GM18909 (cell line): Measurements from ENCODE around the gene CAV3.
"Not testable (repeated sequence)": the region's sequence is repeated elsewhere in the genome, so short reads cannot be mapped to it uniquely, and the experiment has no call there.

Experiments used
- ATAC-seq: cut with Tn5 transposase; IDR thresholded peaks from one replicate; pipeline ENCODE4 v1.9.1; 2021; ENCODE audit warnings: mild to moderate bottlenecking; ENCODE audit not compliant: unreplicated experiment, poor library complexity

Gene CAV3

DNA sequence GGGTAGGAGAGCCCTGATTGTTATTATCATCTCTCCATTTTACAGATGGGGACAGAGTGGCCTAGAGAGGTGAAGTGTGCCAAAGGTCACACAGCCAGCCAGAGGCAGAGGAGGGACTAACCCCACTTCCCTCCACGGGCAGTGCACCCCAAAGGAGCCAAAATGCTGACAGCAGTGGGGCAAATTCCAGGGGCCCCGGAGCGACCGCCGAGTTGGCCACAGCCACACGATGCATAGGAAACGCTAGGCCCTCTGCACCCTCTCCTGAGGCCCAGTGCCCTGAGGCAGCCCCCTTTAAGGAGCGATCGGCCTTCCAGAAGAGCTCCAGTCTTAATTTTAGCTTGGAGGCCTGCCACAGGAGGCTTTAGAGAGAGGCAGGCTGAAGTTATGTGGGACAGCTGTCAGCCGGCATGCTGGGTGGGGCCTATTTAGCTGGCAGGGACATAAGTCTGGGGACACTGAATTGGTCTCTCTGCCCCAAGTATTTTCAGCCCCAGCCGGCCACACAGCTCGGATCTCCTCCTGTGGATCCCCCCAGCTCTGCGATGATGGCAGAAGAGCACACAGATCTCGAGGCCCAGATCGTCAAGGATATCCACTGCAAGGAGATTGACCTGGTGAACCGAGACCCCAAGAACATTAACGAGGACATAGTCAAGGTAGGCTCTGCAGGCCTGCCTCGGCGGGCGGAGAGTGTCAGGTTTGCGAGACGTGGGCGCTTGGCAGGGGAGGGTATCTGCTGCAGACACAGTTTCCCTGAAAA is at the start of gene CAV3:
Gene CAV3 (plus strand): TSS at position 471 of the 763 bp plus-strand sequence. CDS start 75 bp downstream, at position 546.
- no peak for ATAC-seq

DNA sequence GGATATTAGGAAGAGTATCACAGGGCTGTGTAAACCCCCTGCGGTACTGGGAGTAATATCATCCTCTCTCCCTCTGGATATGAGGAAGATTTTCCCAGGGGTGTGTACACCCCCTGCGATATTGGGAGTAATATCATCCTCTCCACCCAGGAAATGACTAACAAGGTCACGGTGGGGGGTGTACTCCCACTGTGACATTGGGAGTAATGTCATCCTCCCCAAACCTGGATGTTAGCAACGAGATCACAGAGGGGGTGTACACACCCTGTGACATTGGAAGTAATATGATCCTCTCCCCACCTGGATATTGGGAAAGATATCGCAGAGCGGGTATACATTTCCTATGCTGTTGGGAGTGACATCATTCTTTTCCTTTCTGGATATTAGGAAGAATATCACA is 48.6 kb upstream of the CAV3 start:
- not testable (repeated sequence) for ATAC-seq

DNA sequence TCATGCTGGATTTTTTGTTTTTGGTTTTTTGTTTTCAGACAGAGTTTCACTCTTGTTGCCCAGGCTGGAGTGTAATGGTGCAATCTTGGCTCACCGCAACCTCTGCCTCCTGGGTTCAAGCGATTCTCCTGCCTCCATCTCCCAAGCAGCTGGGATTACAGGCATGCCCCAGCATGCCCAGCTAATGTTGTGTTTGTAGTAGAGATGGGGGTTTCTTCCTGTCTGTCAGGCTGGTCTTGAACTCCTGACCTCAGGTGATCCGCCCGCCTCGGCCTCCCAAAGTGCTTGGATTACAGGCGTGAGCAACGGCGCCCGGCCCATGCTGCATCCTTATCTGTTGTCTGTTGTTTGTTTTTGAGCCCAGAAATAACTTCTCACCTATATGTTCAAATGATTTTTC is 42.3 kb upstream of the CAV3 start:
- not testable (repeated sequence) for ATAC-seq

DNA sequence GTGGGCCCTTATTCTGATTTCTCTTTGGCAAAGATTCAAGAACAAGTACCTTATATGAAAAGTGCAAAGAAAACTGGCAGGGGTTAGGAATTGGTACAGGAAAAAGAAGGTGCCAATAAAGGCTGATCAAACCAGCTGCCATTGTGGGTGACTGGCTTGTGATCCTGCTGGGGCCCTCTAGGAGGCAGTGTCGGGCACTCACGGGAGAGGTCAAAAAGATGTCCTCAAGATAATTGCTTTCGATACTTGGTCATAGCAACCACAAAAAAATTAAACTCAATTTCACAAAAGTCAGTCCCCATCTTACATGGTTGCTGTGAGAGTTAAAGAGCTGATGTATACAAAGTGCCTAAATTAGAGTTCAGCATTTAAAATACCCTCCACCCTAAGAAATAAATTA is 31.0 kb upstream of the CAV3 start:
- no peak for ATAC-seq

DNA sequence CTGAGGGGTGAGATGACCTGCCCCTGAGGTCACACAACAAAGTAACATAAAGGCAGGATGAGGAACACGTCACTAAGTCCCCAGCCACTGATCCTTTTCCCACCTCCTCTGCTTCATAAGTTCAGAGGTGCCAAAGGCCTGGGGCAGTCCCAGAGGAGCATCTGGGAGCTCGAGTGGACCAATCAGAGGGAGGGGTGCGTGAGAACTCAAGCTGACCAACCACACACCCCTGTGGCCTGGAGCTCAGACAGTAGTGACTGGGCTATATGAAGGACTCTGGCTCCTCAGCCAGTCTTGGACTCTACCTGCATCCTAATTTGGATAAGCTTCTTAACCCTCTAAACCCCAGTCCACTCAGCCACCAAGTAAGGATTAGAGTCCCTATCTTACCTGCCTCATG is 28.0 kb upstream of the CAV3 start:
- no peak for ATAC-seq

DNA sequence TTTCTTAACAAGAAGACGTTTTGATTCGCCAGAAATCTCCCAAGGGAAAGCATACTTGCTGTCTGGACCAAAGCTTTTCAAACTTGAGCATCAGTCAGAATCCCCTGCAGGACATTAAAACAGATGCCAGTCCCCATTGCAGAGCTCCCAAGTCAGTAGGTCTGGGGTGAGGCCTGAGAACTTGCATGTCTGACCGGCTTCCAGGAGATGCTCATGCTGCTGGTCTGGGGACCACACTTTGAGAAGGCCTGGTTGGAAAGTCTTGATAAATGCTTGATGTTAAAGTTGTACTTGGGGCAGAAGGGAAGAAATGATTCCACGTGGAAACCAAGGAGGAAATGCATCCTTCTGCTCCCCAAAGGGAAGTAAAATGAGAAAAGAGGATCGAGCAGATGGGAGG is 24.3 kb upstream of the CAV3 start:
- no peak for ATAC-seq

DNA sequence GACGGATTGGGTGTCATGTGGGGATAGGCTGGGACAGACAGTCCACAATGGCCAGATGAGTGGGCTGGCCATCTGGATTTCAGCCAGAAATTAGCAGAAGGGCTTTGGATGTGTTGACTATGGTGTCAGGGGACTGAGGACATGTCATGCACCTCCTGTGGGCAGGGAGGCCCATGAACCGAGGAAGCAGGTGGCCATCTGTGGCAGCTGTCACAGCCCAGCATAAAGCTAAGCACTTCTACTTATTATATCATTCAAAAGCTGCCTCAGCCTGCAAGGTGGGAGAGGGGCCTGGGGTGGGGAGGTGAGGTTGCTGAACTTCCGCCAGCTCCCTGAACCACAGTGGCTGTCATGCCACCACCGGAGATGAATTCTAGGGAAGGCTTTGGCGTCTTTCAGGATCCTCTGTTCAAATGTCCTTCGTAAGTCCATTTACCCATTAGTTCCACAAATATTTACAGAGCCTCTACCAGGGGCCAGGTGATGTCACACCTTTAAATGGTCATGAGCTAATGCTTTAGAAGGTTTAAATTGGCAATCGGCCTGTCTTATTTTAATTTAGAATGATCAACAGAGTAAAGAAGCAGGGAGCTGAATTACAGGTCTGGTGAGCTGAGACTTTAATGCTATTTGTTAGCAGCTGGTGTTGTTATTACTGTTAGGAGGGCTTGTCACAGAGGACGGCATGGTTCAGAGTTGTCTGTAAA is 23.6 kb upstream of the CAV3 start:
- no peak for ATAC-seq

DNA sequence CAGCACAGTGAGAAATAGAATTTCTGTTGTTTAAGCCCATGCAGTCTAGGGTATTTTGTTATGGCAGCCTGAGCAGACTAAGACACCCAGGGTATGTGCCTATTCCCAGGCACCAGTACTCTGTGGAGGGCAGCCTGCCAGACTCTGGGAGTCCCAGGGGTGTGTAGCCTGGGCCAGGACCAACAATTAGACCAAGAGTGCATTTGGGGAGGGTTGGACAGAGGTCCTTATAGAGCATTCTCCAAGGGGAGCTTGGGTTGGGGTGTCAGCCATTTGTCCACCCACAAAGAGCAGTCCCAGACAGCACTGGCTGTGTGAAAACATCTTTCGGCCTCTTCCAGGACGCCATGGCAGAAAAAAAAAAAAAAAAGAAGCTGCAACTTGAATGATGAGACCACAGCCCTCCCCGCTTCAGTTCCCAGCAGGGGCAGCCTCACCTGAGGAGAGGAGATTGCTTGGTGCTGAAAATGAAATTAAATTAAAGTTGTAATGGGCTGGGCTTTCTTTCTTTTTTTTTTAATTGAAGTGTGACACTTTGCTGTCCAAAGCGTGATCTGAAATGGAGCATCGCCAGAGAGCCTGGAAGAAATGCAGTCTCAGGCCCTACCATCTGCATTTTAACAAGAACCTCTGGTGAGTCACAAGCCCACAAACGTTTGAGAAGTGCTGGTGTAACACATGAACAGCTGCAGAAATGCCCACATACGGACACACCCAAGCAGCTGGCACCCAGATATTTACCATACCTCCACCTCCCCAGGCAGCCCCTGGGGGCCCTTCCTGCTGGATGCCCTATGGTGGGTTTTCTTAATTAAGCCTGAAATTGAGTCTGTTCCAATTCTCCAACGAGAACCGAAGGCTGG is 21.3 kb upstream of the CAV3 start:
- no peak for ATAC-seq

DNA sequence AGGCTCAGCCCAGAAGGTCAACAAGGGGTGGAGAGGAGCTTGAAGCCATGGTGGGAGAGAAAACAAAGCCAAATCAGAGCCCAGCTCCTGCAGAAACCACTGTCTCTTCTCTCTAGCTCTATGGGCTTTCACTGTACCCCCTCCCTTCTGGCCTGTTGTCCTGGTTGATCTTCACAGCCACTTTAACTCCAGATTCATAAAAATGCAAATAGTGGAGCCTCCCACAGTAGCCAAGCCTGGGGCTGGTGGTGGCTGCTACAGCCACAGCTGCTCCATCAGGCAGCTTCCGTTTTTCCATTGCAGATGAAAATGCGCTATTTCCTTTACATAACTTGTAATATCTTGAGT is 20.7 kb upstream of the CAV3 start:
- no peak for ATAC-seq

DNA sequence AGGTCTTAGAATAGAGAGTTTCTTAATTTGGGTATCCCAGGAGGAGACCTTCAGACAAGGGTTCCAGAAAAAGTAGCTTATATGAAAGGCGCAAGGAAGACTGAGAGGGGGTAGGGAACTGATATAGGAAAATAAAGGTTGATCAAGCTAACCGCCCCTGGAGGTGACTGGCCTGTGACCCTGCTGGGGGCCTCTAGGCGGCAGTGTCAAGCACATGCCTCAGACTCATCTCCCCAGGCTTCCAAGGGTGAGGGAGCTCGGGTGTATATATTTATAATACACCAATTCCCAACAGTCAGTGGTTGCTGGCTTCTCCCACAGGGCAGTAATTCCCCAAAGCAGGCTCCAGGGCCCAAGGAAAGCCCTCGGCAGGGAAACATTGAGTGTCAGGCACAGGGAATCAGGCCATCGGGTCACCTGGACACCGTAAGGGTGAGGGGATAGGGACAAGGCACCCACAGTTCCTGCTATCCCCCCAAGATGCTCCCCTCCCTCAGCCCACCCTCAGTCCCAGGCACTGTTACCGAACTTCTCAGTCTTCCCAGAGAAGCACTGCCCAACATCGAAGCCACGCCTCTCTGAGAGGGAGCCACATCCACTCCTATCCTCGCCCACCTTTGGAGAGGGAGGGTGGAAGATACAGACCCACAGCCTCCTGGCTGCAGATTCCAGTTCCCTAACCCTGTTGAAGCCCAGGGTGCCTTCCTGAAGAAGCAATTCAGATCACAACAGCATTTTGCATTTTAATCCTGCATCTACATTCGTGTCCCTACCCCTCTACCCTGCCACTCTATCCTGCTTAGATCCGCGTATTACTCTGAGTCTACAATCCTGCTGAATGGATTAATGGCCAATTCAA is 19.5 kb upstream of the CAV3 start:
- ATAC-seq, result peak; percentile 65

DNA sequence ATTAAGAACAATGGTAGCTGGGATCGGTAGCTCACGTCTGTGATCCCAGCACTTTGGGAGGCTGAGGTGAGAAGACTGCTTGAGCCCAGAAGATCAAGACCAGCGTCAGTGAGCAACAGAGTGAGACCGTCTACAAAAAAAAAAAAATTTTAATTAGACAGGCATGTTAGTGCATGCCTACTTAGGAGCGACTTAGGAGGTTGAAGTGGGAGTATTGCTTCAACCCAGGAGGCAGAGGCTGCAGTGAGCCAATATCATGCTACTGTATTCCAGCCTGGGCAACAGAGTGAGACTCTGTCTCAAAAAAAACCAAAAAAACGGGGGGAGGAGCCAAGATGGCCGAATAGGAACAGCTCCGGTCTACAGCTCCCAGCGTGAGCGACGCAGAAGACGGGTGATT is 17.8 kb upstream of the CAV3 start:
- not testable (repeated sequence) for ATAC-seq

DNA sequence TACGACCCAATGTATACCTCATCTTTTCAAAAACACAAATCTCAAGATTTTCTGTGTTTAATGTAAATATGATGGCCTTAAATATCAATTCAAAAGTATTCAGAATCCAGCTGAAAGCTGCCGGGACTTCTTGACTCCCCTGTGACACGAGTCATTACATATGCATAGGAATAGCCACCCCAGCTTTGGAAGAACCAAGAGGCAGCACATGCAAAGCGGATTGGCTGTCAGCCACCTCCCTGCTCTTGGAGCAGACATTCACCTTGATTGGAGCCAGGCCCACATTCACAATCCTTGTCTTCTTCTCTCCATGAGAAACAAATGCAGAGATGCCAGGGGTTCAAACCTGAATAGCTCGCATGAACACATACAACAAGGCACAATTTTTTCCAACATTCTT is 10.8 kb upstream of the CAV3 start:
- ATAC-seq, result no peak

DNA sequence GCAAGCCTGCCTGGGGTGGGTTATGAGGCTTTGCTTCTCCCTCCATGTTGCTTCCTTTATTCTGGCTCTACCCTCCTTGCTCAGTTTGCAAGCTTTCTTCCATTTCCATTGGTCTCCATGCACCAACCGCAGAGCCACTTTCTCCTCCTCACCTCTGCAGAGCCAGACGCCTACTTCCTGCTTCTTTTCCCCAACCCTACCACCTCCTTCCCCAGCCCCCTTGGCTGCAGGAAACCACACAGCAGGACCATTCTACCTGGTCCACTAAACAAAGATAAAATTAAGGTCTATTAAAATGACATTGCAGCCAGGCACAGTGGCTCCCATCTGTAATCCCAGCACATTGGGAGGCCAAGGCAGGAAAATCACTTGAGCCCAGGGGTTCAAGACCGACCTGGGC is 10.0 kb upstream of the CAV3 start:
- no peak for ATAC-seq

DNA sequence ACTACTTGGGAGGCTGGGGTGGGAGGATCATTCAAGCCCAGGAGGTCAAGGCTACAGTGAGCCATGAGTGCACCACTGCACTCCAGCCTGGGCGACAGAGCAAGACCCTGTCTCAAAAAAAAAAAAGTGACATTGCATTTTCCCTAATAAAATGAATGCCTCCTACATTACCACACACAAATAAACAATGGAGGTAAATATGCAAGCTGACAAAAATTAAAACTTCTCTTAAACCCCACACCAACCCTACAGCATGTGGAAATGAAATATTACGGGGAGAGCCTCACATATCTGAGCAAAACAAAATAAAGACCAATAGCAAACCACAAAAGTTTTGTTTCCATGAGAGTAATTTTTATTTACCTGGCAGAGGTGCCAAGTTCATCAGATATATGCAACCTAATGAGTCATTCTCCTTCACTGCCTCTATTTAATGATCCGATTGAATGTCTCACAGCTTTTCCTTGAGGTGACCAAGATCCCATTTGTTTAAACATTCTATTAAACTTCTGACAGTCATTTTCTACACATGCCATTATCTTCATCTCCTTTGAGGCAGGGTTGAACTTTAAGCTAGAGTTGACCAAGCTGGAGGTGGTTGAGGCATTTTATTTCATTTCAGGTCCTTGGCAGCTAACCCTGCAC is 9.4 kb upstream of the CAV3 start:
- no peak for ATAC-seq

DNA sequence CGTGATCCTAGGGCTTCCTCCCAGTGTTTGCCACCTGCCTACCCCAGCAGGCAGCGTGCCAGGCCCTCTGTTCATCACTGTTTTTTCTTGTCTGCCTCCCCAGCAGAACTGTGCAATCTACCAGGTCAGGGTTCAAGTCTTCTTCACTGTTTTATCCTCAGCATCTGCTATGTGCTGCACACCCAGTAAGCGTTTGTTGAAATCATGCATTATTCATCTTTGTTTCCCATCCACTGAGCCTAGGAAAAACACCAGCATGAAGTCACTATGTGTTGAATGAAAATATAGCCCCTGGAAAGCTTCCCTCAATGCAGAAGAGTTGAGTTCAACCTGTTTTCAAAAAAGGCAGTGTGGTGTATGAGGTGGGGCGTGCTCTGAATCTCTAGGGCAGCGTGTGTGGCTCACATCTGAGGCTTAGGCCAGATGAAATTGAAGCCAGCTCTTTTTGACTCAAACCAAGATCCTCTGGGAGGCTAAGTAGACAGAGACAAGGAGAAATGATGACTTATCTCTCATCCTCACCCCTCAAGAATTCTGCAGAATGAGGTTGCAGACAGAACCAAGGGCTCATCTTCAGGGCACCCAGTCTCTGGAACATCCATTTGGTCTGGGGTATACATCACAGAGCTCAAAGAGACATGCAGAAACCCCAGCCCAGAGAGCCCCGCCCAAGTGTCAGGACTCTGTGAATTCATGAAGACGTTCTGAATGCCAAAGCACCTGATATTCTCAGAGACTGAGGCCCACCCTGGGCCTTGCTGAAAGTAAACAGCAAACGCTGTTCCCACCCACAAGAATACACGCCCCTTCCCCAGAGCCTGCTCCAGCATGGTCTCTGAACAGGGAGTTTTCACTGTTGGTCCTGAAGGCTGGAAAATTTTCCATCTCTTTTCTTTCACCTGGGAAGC is 5.7 kb upstream of the CAV3 start:
- no peak for ATAC-seq

DNA sequence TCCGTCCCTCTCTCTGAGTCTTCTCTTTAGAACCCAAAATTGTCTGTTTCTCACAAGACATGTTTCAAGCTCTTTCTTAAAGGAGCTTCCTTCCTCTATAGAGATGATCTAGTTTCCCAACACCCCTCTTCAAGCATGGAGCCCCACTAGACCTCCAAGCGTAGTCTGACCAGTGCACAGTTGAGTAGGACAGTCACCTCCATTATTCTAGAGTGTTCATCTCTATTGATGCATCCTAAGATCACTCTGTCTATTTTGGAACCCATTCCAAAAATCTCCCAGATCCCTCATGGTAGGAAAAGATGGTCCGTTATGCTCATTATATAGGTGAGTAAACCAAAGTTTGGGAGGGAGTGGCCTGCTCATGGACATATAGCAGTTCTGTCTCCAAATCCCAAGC is 4.1 kb upstream of the CAV3 start:
- ATAC-seq, result no peak

DNA sequence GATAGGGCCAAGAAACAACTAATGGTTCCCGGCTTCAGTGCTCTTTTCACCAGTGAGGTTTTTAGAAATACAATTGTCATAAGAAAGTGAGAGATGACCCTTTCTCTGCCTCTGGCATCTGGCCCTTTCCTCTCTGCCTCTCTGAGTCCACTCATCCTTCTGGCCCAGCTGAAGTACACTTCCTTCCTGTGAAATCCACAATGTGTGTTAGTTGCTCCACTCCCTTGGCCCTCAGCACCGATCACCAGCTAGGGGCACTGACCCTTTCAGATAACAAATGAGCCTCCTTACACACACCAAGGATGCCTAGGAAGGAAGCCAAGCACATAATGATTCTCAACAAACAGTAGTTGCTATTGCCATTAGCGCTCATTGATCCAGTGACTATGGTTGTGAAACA is 2.9 kb upstream of the CAV3 start:
- no peak for ATAC-seq

DNA sequence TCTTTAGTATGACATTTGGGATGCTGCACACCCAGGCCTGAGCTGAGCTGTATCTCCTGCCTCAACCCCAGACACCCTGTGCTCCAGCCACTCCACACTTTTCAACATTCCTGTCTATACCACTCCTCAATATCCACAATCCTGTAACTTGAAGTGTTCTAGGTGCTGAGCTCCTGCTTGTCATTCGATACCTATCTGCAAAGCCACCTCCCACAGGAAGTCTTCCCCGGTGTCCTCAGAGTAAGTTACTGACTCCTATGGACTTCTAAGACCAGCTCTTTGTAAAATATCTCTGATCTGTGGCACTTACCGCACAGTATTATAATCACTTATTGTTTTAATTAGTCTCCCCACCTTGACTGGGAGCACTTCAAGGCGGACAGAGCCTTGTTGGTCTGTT is 1.2 kb upstream of the CAV3 start:
- ATAC-seq, result no peak
